ENCODE data around the gene ARID2.

- TF ChIP-seq CTCF (conservative IDR thresholded peaks at IDR 0.05; ENCODE audit: low read depth, low read length) (no peak), RAD21 (IDR thresholded peaks at IDR 0.05; ENCODE audit: low read length) (no peak), POLR2A (IDR thresholded peaks at IDR 0.05; ENCODE audit: low read depth, low read length) (no peak), MXI1 (IDR thresholded peaks at IDR 0.05; ENCODE audit: borderline replicate concordance, low read depth, low read length) (peak; percentile 13; the same call in 1 of the 2 replicates), RFX5 (IDR thresholded peaks at IDR 0.05; ENCODE audit: low read depth, low read length) (no peak)
- TF ChIP-seq, protein P1, sequence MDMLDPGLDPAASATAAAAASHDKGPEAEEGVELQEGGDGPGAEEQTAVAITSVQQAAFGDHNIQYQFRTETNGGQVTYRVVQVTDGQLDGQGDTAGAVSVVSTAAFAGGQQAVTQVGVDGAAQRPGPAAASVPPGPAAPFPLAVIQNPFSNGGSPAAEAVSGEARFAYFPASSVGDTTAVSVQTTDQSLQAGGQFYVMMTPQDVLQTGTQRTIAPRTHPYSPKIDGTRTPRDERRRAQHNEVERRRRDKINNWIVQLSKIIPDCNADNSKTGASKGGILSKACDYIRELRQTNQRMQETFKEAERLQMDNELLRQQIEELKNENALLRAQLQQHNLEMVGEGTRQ (IDR thresholded peaks at IDR 0.05; ENCODE audit: low read depth, low read length) = no peak
Measured at GRCh38 chr12:45730348-45731189, 1.1 kb downstream of the ARID2 start.
